GM19372 (cell line): ENCODE data around the gene HOXC10.

Experiments used
- ATAC-seq: cut with Tn5 transposase; IDR thresholded peaks from one replicate; pipeline ENCODE4 v1.9.1; 2021; ENCODE audit warnings: mild to moderate bottlenecking, low read depth, moderate library complexity; ENCODE audit not compliant: unreplicated experiment

HOXC10 gene

GRCh38 chr12:53984901-53985691, at the start of gene HOXC10:
Gene HOXC10, plus strand, starts transcription at chr12:53985146. Its CDS starts 114 bp downstream, at chr12:53985260.
- no peak for ATAC-seq

- ATAC-seq = no peak
These were observed 49.3 kb upstream of the HOXC10 start for GRCh38 chr12:53935383-53936341.

GRCh38 chr12:53937099-53937498, 47.8 kb upstream of the HOXC10 start:
- ATAC-seq = no peak

- no peak for ATAC-seq
These were observed 47.2 kb upstream of the HOXC10 start for GRCh38 chr12:53937596-53938325.

GRCh38 chr12:53938326-53939140, 46.4 kb upstream of the HOXC10 start, which contains the start of gene HOXC13:
Gene HOXC13, plus strand, starts transcription at chr12:53938831. Its CDS starts 76 bp downstream, at chr12:53938907.
- ATAC-seq = no peak

- no peak for ATAC-seq
These were observed 45.5 kb upstream of the HOXC10 start for GRCh38 chr12:53939141-53940108.

GRCh38 chr12:53940443-53941014, 44.4 kb upstream of the HOXC10 start:
- no peak for ATAC-seq

- ATAC-seq = no peak
These were observed 43.8 kb upstream of the HOXC10 start for GRCh38 chr12:53941187-53941586.

GRCh38 chr12:53941750-53942149, 43.2 kb upstream of the HOXC10 start:
- no peak for ATAC-seq

DNA sequence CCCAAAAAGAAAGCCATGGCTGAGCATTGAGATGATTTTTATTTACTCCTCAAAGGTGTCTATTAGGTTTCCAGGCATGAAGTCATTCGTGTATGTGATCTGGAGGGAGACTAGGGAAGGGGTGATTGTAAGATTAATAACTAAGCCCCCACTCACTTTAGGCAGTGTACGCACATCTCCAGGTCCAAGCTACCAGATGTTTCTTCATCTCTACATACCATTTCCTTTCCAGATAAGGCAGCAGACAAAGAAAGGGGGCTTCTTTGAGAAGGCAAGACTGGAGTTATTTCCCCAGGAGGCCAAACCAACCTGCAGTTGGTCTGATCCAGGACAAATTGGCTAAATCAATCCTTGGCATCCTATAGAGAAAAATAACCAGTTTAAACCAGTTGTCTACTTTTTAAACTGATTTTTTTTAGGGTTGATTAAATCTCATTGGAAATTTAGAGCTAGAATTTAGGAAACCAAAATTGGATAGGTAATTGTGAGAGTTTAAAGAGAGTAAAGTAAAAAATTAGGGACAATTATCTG, 42.4 kb upstream of the HOXC10 start:
- no peak for ATAC-seq

- no peak for ATAC-seq
These were observed 40.7 kb upstream of the HOXC10 start for GRCh38 chr12:53944209-53944608.

- no peak for ATAC-seq
These were observed 39.8 kb upstream of the HOXC10 start for GRCh38 chr12:53944907-53945847.

- ATAC-seq = no peak
These were observed 37.2 kb upstream of the HOXC10 start for GRCh38 chr12:53947743-53948142.

- no peak for ATAC-seq
These were observed 36.0 kb upstream of the HOXC10 start for GRCh38 chr12:53948650-53949593.

DNA sequence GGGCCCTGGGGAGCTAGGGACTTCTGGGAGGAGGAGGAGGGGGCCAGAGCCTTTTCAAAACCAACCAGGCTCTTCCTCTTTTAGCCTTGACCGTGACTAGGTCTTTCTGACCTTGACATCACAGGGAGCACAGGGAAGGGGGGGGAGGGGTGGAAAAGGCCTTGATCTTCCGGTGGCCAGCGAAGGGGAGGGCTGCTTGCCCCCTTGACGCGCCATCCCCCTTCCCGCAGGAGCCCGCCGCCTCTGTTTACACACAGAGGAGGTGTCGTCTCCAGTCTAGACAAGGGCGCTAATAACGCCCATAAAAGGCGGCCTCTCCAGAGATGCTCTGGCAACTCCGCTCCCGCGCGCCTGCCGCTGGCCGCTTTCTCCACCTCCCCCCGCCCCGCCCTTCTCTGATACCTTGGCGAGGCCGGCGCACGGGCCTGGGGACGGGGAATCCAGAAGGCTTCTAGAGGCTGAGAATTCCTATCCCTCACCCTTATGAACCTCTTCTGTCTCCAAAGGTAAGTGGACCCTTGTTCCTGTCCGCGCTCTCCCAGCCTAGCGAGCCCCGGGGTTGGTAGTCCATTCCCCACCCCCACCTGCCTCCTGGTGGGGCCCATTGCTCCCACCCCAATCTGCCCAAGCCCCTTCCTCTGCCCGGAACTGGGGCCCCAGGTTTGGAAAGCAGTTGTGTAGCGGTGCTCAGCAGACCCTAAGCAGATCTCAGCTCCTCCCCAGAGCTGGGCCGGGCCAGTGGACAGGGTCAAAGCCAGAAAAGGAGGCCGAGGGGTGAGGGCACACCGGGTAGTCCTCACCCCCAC, 35.1 kb upstream of the HOXC10 start:
- ATAC-seq = no peak
